CD4-positive, alpha-beta T cell treated with Interleukin-17A for 1 hour (primary cell): ENCODE data around the gene VAV2.
A peak's percentile ranks its signal among the peaks of the same experiment; 100 is the strongest.

Experiments used
- DNase-seq: peaks from one replicate; pipeline ENCODE4 v3.0.0-alpha.2; 2020

VAV2 gene

DNA sequence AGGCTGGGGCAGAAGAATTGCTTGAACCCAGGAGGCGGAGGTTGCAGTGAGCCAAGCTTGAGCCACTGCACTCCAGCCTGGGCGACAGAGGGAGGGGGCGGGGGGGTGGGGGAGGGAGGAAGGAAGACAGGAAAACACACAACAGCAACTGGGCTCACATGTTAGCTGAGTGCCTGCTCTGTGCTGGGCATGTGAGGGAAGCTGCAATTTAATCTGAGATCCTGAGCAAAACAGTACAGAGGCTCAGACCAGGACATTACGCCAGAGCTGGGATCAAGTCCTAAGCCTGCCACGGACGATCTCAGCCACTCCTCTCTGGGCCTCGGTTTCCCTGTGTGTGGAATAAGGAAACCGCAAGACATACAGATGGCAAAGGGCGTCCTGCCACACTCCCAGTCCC is 119.1 kb downstream of the VAV2 start:
- no peak for DNase-seq

DNA sequence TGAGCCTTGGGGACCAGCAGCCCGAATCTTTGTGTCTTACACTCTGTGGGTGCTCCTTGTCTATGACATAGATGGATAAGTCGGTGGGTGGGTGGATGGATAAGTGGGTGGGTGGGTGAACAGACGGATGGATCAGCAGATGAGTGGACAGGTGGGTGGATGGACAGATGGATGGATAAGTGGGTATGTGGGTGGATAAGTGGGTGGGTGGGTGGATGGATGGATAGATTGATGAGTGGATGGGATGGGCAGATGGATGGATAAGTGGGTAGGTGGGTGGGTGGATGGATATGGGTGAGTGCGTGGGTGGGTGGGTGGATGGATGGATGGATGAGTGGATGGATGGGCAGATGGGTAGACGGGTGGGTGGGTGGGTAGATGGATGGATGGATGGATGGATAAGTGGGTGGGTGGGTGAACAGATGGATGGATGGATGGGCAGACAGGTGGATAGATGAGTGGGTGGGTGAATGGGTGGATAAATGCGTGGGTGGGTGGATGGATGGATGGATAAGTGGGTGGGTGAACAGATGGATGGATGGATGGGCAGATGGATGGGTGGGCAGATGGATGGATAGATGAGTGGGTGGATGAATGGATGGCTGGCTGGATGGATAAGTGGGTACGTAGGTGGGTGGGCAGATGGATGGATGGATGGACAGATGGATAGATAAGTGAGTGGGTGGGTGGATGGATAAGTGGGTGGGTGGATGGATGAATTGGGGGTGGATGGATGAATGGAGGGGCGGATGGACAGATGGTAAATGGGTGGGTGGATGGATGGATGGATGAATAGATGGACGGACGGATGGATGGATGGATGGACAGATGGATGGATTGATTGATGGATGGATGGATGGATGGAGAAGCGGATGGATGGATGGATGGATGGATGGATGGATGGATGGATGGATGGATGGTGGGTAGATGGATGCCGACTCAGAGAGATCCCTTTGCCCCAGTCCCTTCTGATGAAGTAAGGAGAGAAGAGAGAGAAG is 121.2 kb downstream of the VAV2 start:
- no peak for DNase-seq

GRCh38 chr9:133869674-133870405 is 122.3 kb downstream of the VAV2 start:
- DNase-seq, result no peak

GRCh38 chr9:133868203-133868602 is 123.9 kb downstream of the VAV2 start:
- no peak for DNase-seq

DNA sequence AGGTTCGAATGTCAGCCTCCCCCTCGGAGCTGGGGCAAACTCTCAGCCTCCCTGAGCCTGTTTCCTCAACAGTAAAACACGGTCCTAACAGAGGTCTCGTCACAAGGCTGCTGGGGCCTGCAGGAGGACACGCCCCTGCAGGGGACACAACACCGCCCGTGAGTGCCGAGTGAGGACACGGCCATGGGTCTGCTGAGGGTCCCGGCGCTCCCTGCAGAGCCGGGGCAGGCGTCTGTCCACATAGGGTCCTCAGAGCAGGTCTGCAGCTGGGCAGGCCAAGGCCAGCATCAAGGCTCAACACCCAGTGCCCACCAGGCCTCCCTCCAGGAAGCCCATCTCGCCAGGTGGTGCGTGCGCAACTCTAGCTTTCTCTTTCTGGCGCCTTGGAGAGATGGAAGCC is 125.2 kb downstream of the VAV2 start:
- DNase-seq, result no peak

GRCh38 chr9:133864011-133864410 is 128.1 kb downstream of the VAV2 start:
- no peak for DNase-seq

DNA sequence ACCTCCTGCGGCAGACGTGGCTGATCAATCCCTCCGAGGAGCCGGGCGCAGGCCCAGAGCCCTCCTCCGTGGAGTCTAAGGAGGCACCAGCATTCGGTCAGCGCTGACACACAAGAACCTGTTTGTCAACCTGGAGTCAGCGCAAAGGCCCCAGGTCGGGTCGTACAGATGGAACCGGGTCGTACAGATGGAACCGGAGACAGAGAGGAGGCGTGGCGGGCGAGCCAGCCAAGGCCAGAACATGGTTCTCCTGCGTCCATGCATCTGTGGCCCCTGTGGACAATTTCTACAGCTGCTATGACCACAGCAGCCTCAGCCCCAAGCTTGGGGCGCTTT is 128.9 kb downstream of the VAV2 start:
- DNase-seq, result no peak

DNA sequence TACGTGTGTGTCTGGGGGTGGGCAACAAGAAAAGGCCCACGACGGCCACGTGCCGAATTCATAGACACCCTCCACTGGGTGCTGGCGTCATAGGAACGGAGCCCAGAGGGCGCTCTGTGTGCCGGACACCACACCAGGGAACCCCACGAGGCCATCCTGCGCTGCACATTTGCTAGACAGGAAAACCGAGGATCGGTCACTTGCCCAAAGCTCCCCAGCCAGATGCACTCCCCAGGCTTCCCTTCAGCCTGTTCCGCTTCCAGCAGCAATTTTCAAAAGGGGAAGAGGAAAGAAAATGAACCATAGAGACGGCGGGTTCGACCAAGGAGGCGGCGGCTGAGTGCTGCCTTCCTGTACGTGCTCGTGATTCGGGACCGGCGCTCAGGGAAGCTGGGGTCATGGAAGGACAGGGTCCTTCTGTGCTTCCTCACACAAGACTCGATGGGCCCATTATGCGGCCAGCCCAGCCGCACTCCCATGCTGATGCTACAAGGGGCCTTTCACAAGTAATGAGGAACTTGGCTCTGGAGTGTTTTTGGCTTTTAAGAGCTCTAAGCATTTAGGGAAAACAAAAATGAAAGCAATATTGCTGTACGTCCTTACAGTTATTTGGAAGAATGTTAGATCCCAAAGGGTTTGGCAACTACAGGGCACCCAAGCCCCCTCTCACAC is 129.4 kb downstream of the VAV2 start:
- no peak for DNase-seq

- no peak for DNase-seq
Observed at GRCh38 chr9:133861692-133862091, 130.4 kb downstream of the VAV2 start.

- DNase-seq, result no peak
Observed at GRCh38 chr9:133861086-133861485, 131.0 kb downstream of the VAV2 start.

DNA sequence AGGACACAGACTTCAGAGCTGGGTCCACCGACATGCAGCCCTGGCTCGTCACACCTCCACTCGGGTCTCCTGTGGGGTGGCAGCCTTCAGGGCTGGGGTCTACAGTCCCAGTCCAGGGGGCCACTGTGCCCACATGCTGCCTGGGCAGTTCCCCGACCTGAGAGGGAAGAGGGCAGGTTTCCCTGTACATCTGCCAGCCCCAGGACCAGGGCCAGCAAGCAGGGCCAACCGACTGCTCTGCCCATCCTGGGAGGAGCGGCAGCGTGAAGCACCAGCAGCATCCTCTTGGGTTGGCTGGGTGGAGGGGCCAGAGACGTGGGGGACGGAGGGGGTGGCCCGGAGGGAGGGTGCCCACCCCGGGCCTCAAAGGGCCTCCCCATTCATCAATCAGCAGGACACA is 133.4 kb downstream of the VAV2 start:
- DNase-seq, result no peak

- no peak for DNase-seq
Observed at GRCh38 chr9:133857639-133858038, 134.5 kb downstream of the VAV2 start.

- no peak for DNase-seq
Observed at GRCh38 chr9:133856798-133857197, 135.3 kb downstream of the VAV2 start.

GRCh38 chr9:133855802-133856521 is 136.2 kb downstream of the VAV2 start:
- peak; percentile 16 for DNase-seq

DNA sequence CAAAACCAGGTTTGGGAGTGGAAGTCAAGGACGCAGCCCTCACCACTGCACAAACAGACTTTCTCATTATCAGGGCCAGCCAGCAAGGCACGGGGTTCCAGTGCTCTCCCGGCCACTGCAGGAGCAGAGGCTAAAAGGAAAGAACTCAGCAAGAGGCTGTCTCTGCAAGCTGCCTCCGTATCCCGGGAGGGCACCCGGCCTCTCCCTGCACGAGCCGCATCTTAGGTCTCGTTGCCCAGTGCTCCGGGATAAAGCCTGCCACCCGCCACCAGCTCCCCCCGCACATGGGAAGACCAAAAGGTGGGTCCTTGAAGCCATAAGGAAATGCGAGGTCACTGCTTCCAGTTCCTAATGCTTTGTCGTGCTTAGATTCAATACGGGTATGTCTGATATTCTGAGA is 136.8 kb downstream of the VAV2 start:
- no peak for DNase-seq

GRCh38 chr9:133854765-133855164 is 137.4 kb downstream of the VAV2 start:
- DNase-seq, result no peak

- no peak for DNase-seq
Observed at GRCh38 chr9:133854048-133854447, 138.1 kb downstream of the VAV2 start.

DNA sequence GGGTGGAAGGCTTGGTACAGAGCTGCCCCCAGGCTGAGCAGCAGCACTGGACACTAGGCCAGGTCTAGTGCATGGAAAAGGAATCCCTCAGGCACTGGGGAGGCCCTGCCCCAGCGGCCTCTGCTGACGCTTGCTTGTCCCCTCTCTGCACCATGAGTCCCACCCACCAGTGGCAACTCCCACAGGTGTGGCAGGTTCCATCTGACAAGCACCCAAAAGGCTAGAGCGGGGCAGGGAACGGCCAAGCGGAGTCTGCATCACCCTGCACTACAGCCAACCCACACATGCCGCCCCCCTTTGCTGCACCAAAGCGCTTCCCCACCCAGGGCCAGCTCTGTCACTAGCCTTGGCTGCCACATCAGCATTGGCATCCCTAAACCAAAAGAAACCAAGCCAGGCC is 138.8 kb downstream of the VAV2 start:
- no peak for DNase-seq

GRCh38 chr9:133852431-133852830 is 139.7 kb downstream of the VAV2 start:
- no peak for DNase-seq

- no peak for DNase-seq
Observed at GRCh38 chr9:133851693-133852092, 140.4 kb downstream of the VAV2 start.

DNA sequence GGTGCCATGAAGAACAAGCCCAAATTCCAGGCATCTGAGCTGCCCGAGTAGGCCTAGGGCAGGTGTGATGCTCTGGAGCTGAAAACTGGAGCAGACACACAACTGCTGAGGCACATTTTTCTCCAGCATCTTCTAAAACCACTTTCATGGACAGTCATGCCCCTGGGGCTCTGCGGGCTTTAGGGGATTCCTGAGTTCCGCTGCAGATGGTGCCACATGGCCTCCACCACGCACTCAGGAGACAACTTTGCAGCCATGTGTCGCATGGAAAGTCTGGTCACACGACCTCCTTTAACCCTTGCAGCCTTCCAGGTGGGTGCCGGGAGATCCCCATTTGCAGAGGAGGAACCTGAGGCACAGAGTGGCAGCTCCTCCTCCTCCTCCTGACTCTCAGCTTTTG is 141.2 kb downstream of the VAV2 start:
- DNase-seq, result no peak

- DNase-seq, result no peak
Observed at GRCh38 chr9:133850161-133850560, 142.0 kb downstream of the VAV2 start.

DNA sequence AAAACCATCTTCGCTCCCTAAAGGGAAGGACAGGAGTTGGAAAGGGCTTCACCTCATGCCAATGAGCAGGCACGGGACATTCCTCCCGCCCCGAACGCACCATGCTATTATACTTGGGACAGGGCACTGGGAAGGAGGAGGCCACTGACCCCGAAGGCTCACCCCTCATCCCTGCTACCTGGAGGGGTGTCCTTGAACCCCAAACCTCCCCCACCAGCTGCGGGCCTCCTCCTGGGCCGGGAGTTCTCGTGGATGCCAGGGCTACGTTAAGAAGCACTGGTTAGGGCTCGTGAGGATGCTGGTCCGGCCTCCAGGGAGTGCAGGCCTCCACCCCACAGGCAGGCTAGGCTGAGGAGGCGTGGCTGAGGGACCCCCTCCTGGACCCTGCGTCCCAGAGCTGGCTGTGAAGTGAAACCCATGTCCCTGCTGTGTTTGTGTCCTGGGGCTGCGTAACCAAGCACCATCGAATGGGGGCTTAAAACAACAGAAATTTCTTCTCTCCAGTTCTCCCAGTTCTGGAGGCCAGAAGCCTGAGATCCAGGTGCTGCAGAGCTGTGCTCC is 142.9 kb downstream of the VAV2 start:
- no peak for DNase-seq
